ENCODE data around the gene PSENEN.

Gene PSENEN

DNA sequence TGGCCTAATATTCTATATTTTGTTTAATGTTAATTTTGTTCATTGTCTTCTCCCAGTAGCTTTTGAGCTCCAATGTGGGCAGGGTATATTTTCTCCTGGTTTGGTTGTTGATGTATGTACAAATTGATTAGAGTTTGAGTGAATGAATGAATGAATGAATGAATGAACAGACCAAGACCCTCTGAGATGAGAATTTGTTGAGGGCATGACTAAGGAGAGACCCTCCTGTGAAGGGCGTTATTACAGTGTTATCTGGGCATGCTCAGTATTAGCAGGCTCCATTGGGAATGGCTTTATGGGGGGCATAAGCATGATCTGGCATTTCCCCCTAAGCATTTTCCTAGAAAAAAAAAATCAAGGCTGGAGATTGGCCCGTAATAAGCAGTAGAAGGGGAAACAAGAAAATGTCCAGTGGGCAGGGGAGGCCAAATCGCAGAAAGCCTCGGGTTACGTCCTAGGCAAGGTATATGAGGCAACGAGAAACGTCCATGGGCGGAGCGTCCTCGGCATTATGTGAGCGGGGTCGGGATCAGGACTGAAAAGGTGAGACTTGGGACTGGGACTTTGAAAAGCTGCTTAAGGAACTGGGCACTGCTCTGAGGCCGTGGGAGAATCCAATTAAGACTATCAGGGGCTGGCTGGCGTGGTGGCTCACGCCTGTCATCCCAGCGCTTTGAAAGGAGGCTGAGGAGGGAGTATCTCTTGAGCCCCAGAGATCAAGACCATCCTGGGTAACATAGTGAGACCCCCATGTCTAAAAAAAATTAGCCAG, 29.0 kb downstream of the PSENEN start:
- TF ChIP-seq ZFX (IDR thresholded peaks at IDR 0.05; ENCODE audit: borderline replicate concordance), result no peak
- TF ChIP-seq, protein P1, sequence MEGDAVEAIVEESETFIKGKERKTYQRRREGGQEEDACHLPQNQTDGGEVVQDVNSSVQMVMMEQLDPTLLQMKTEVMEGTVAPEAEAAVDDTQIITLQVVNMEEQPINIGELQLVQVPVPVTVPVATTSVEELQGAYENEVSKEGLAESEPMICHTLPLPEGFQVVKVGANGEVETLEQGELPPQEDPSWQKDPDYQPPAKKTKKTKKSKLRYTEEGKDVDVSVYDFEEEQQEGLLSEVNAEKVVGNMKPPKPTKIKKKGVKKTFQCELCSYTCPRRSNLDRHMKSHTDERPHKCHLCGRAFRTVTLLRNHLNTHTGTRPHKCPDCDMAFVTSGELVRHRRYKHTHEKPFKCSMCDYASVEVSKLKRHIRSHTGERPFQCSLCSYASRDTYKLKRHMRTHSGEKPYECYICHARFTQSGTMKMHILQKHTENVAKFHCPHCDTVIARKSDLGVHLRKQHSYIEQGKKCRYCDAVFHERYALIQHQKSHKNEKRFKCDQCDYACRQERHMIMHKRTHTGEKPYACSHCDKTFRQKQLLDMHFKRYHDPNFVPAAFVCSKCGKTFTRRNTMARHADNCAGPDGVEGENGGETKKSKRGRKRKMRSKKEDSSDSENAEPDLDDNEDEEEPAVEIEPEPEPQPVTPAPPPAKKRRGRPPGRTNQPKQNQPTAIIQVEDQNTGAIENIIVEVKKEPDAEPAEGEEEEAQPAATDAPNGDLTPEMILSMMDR (IDR thresholded peaks at IDR 0.05), result no peak
- H3K27ac ChIP-seq, result peak overlapping the region; percentile 61

DNA sequence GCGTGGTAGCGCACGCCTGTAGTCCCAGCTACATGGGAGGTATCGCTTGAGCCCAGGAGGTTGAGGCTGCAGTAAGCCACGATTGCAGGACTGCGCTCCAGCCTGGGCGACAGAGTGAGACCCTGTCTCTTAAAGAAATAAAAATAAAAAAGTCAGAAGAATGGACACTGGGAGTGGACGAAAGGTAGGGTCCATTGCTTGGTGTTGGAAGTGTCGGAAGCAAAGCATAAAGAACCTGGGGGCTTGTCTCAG, 29.5 kb downstream of the PSENEN start:
- peak overlapping the region; percentile 61 for H3K27ac ChIP-seq
- TF ChIP-seq ZFX (IDR thresholded peaks at IDR 0.05; ENCODE audit: borderline replicate concordance), result no peak
- TF ChIP-seq, protein P1 (IDR thresholded peaks at IDR 0.05), result no peak

- TF ChIP-seq, protein P1 (IDR thresholded peaks at IDR 0.05), result no peak
- no peak for TF ChIP-seq ZFX (IDR thresholded peaks at IDR 0.05; ENCODE audit: borderline replicate concordance)
- peak within 1 kb of the TSS; percentile 61 for H3K27ac ChIP-seq
These were observed 30.0 kb downstream of the PSENEN start, which contains the start of gene ARHGAP33 for GRCh38 chr19:35775298-35776101. Gene ARHGAP33, plus strand, starts transcription at chr19:35775564. Its CDS starts 95 bp downstream, at chr19:35775659.

DNA sequence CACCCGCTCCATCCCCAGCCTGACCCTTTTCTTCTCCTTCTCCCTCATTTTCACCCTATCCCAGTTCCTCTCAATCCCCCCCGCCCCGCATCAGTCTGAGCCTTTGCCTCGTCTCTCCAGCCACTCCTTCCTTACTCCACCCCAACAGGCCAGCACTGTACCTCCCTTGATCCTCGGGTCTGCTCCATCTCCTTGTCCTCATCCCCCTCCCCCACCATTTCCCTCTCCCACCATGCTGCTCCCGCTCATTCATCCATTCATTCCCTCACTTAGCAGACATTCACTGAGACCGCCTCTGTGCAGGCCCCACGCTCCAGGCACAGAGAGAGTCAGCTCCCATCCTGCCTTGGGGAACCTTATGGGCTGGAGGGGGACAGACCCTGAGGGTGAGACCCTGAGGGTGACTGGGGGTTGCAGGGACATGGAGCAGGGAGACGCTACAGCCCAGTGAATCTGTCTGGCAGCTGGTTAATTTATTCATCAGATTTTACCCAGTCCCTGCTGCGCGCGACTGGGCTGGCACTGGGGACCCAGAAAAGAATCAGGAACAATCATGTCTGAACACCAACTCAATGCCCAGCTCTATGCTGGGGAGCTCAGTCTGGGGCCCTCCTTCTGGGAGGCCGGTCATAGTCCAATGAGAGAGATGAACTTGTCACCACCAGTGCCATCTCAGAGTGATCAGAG, 30.8 kb downstream of the PSENEN start:
- TF ChIP-seq, protein P1 (IDR thresholded peaks at IDR 0.05), result no peak
- no peak for TF ChIP-seq ZFX (IDR thresholded peaks at IDR 0.05; ENCODE audit: borderline replicate concordance)
- peak overlapping the region; percentile 61 for H3K27ac ChIP-seq

DNA sequence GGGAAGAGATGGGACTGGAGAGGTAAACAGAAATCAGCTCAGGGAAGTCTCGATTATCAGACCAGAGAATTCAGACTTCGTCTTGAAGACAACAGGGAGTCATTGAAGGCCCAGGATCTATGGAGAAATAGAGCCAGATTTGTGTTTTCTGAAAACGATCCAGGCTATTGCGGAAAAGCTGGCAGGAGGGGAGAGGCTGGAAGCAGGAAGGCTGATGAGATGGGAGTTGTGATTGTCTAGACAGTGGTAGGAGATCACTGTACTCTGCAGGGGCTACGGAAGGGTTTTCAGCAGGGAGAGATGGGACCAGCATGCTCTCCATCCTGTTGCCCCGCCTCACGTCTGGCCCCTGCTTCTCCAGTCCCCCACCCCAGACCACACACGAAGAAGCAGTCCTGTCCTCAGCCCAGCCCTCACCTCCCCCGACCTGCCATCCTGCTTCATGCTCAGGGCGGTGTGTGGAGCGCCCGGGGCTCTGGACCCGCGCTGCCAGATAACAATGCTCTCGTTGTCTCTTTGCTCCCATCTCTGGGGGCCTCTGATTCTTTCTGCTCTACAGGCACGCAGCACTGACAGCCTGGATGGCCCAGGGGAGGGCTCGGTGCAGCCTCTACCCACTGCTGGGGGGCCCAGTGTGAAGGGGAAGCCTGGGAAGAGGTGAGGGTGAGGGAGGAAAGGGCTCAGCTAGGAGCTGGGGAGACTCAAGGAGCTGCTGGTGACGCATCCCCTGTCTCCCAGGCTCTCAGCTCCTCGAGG, 31.8 kb downstream of the PSENEN start:
- TF ChIP-seq, protein P1 (IDR thresholded peaks at IDR 0.05), result no peak
- no peak for TF ChIP-seq ZFX (IDR thresholded peaks at IDR 0.05; ENCODE audit: borderline replicate concordance)
- peak overlapping the region; percentile 61; the same call in 1 of the 2 replicates for H3K27ac ChIP-seq

DNA sequence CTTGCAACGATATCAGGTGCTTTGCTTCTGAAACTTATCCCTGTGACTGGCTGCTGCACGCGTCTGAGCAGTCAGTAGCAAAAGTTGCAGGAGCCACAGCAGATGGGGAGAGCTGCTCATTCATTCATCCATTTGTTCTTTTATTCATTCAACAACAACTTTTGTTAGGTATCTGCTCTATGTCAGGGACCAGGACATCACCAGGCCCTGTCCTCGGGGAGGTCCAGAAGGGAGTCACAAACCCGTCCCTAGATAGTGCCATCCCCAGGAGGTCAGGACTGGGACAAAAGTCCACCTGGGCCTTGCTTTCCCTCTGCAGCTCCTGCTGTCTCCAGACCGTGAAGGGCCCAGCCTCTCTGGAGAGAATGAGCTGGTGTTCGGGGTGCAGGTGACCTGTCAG, 32.5 kb downstream of the PSENEN start:
- TF ChIP-seq, protein P1 (IDR thresholded peaks at IDR 0.05), result no peak
- TF ChIP-seq ZFX (IDR thresholded peaks at IDR 0.05; ENCODE audit: borderline replicate concordance), result no peak
- no peak overlapping the region for H3K27ac ChIP-seq
